ENCODE measurements around the gene E4F1. TPM values are rescaled to one million over a fixed set of nuclear protein-coding genes. Genes with fewer than 3 reads are reported as not detected.

The E4F1 gene
- total and polyA plus RNA-seq, 10 of the 15 experiments (the other 5 are each of a cell fraction or from before 2014, with no cell fraction given): 0.23 to 36.5 (median 14.5) TPM

- TF ChIP-seq CUX1 (IDR thresholded peaks at IDR 0.05; ENCODE audit: insufficient replicate concordance, low read depth, low read length) (no peak), IKZF2 (IDR thresholded peaks at IDR 0.05) (no peak), BRCA1 (IDR thresholded peaks at IDR 0.05; ENCODE audit: low read depth, low read length) (no peak), ATF7 (IDR thresholded peaks at IDR 0.05; ENCODE audit: low read depth) (no peak)
Observed at GRCh38 chr16:2178321-2179106, 44.9 kb upstream of the E4F1 start (continued).

GRCh38 chr16:2179107-2179501 is 44.3 kb upstream of the E4F1 start:
- intact Hi-C loops (cut with micrococcal nuclease; ENCODE audit: unreplicated experiment) (no loop called here), in situ Hi-C loops (cut with MboI) (no loop called here)
- 97% methylated on average over 26 of the region's 50 CpGs for WGBS (ENCODE audit: insufficient coverage, insufficient replicate concordance, low lambda C conversion rate, missing lambda C conversion rate)
- no peaks in the 10 kb centered on the region; a peak in 1 of 4 replicates for H3K27me3 ChIP-seq (replicated peaks in 1 of 2; ENCODE audit: control insufficient read depth in 2 of 2, insufficient read depth in 2 of 2, low read length in 1 of 2)
- no peak for TF ChIP-seq HDAC2 (IDR thresholded peaks at IDR 0.05)
- peak; percentile 41; the same call in 1 of the 2 replicates for TF ChIP-seq POLR2A (IDR thresholded peaks at IDR 0.05; ENCODE audit: low read depth, low read length)
- BruUV-seq (replicated peaks): no TSS peak
- CTCF ChIA-PET: no interaction called here
- H3K36me3 ChIP-seq (ENCODE audit: control insufficient read depth in 2 of 2, insufficient read depth in 2 of 2, low read length in 1 of 2): peaks cover 6 to 7% of the 10 kb centered on the region in 2 experiments; a peak in 3 of 4 replicates
- no peak overlapping the region for H3K4me2 ChIP-seq (ENCODE audit: control insufficient read depth, insufficient read depth)
- no peak for FAIRE-seq
- H3K27ac ChIP-seq (ENCODE audit: control insufficient read depth, insufficient read depth): no peak overlapping the region
- H3K4me3 ChIP-seq: no peak overlapping the region
- no peak for DNase-seq (ENCODE audit: low read depth, low spot score)
- H3K9ac ChIP-seq (ENCODE audit: control insufficient read depth, insufficient read depth, low read length): no peak overlapping the region
- RAD21 ChIA-PET (ENCODE audit: unreplicated experiment): no interaction called here
- no peaks in the 10 kb centered on the region for H3K4me1 ChIP-seq (ENCODE audit: control insufficient read depth, insufficient read depth, low read length)
- H3K79me2 ChIP-seq (ENCODE audit: control insufficient read depth, insufficient read depth, low read length): no peaks in the 10 kb centered on the region
- ATAC-seq: no peak
- no peak overlapping the region for H2AFZ ChIP-seq (ENCODE audit: control insufficient read depth, low read depth, low read length)
- no peaks in the 10 kb centered on the region for H3K9me3 ChIP-seq (replicated peaks; ENCODE audit: control insufficient read depth, insufficient read depth, low read length)
- SMC1A ChIA-PET (ENCODE audit: uncharacterized antibody, unreplicated experiment): no interaction called here
- H4K20me1 ChIP-seq (ENCODE audit: control insufficient read depth, insufficient read depth): no peaks in the 10 kb centered on the region
- POLR2A ChIA-PET: no interaction called here
